HG03457 (cell line): ENCODE measurements around the gene ASTN2.
"Not testable (repeated sequence)": the region's sequence is repeated elsewhere in the genome, so short reads cannot be mapped to it uniquely, and the experiment has no call there.

ENCODE experiments used
- ATAC-seq: cut with Tn5 transposase; IDR thresholded peaks from one replicate; pipeline ENCODE4 v1.9.1; 2021; ENCODE audit warnings: moderate number of reproducible peaks; ENCODE audit not compliant: unreplicated experiment

Gene ASTN2

GRCh38 chr9:116476002-116476401 is 938.9 kb downstream of the ASTN2 start:
- no peak for ATAC-seq

GRCh38 chr9:116475201-116475600 is 939.7 kb downstream of the ASTN2 start:
- no peak for ATAC-seq

- ATAC-seq = no peak
These were observed 942.8 kb downstream of the ASTN2 start for GRCh38 chr9:116471944-116472506.

- ATAC-seq = no peak
These were observed 943.6 kb downstream of the ASTN2 start for GRCh38 chr9:116471093-116471906.

GRCh38 chr9:116468793-116469527 is 945.9 kb downstream of the ASTN2 start:
- no peak for ATAC-seq

GRCh38 chr9:116468369-116468768 is 946.5 kb downstream of the ASTN2 start:
- ATAC-seq = no peak

- no peak for ATAC-seq
These were observed 947.0 kb downstream of the ASTN2 start for GRCh38 chr9:116467740-116468351.

GRCh38 chr9:116466271-116467235 is 948.3 kb downstream of the ASTN2 start:
- no peak for ATAC-seq

- ATAC-seq = no peak
These were observed 949.1 kb downstream of the ASTN2 start for GRCh38 chr9:116465576-116466270.

- no peak for ATAC-seq
These were observed 949.8 kb downstream of the ASTN2 start for GRCh38 chr9:116464987-116465571.

- no peak for ATAC-seq
These were observed 950.4 kb downstream of the ASTN2 start for GRCh38 chr9:116464423-116464822.

GRCh38 chr9:116461632-116462031 is 953.2 kb downstream of the ASTN2 start:
- ATAC-seq = no peak

- no peak for ATAC-seq
These were observed 954.8 kb downstream of the ASTN2 start for GRCh38 chr9:116460026-116460425.

GRCh38 chr9:116459576-116459975 is 955.3 kb downstream of the ASTN2 start:
- ATAC-seq = no peak

- no peak for ATAC-seq
These were observed 958.3 kb downstream of the ASTN2 start for GRCh38 chr9:116456490-116457088.

GRCh38 chr9:116454539-116454938 is 960.3 kb downstream of the ASTN2 start:
- ATAC-seq = not testable (repeated sequence)

GRCh38 chr9:116453785-116454184 is 961.1 kb downstream of the ASTN2 start:
- ATAC-seq = no peak

GRCh38 chr9:116452634-116453033 is 962.2 kb downstream of the ASTN2 start:
- ATAC-seq = no peak

- no peak for ATAC-seq
These were observed 962.6 kb downstream of the ASTN2 start for GRCh38 chr9:116452227-116452626.
